T-cell (primary cell): Measurements from ENCODE around the gene FCHSD2. TPM values are rescaled to one million over a fixed set of nuclear protein-coding genes. Genes with fewer than 3 reads are reported as not detected.
A peak's percentile ranks its signal among the peaks of the same experiment; 100 is the strongest.
"Not testable (repeated sequence)": the region's sequence is repeated elsewhere in the genome, so short reads cannot be mapped to it uniquely, and the experiment has no call there.

ENCODE experiments used
- ATAC-seq, 4 experiments: fragments of 200-7000 bp in 3 of 4; fragments of 150-1000 bp in 1 of 4; cut with Tn5 transposase; replicated peaks in 1 of 4; 1 replicate in 3 of 4; 2 replicates in 1 of 4; pipeline ENCODE4 v1.10.0; 2021; ENCODE audit warnings: moderate library complexity in 3 of 4, mild to moderate bottlenecking in 2 of 4, moderate number of reproducible peaks in 1 of 4
- CTCF ChIA-PET, 2 donors: fragments of 300-600 bp; sonication (Branson Sonifier 250); formaldehyde crosslinking; loops; one replicate each; lab custom pipeline; 2022; ENCODE audit warnings: antibody characterized with exemption in 2 of 2; lab: Charles Lee
- POLR2A ChIA-PET, 2 donors: fragments of 300-600 bp; sonication (Branson Sonifier 250); formaldehyde crosslinking; loops; one replicate each; lab custom pipeline; 2022; ENCODE audit warnings: antibody characterized with exemption in 2 of 2; lab: Charles Lee
- DNase-seq, 35 experiments: peaks; one replicate each; pipeline versions ENCODE4 v3.0.0 to v3.0.0-alpha.2; 2013 to 2023
- H3K27ac ChIP-seq: one replicate; pipeline ENCODE4 v1.5.1; 2013; ENCODE audit warnings: low read length
- H3K27me3 ChIP-seq, 2 experiments: replicated peaks in 1 of 2; 1 replicate in 1 of 2; 2 replicates in 1 of 2; pipeline versions ENCODE4 v1.6.1 to v1.7.0; 2013; ENCODE audit warnings: low read length in 1 of 2, mixed read lengths in 1 of 2; ENCODE audit not compliant: control insufficient read depth in 2 of 2, insufficient read depth in 2 of 2; ENCODE audit errors: extremely low read depth in 1 of 2
- H3K36me3 ChIP-seq, 2 donors: 1 replicate in 1 of 2; 2 replicates in 1 of 2; pipeline versions ENCODE4 v1.6.1 to v1.7.0; 2013; ENCODE audit warnings: low read length in 1 of 2; ENCODE audit not compliant: control insufficient read depth in 2 of 2, insufficient read depth in 1 of 2; ENCODE audit errors: extremely low read depth in 1 of 2
- H3K4me1 ChIP-seq, 2 experiments: 1 replicate in 1 of 2; 2 replicates in 1 of 2; pipeline versions ENCODE4 v1.6.1 to v1.7.0; 2013; ENCODE audit warnings: low read length in 2 of 2, mixed read lengths in 1 of 2; ENCODE audit not compliant: insufficient read depth in 2 of 2, control insufficient read depth in 1 of 2; ENCODE audit errors: extremely low read depth in 1 of 2
- H3K4me3 ChIP-seq, 2 donors: 1 replicate in 1 of 2; 2 replicates in 1 of 2; pipeline versions ENCODE4 v1.5.1 to v1.7.0; 2013; ENCODE audit warnings: mild to moderate bottlenecking in 2 of 2, low read length in 1 of 2, moderate library complexity in 1 of 2; ENCODE audit not compliant: control insufficient read depth in 1 of 2; ENCODE audit errors: extremely low read depth in 1 of 2
- H3K9me3 ChIP-seq: 2 replicates; pipeline ENCODE4 v1.7.0; 2013
- H3K27ac Mint-ChIP-seq, 2 donors: one replicate each; pipeline ENCODE4 v1.8.0; 2020 to 2021; ENCODE audit warnings: mild to moderate bottlenecking in 2 of 2, mixed read lengths in 2 of 2
- H3K27me3 Mint-ChIP-seq, 2 donors: one replicate each; pipeline ENCODE4 v1.8.0; 2021 to 2022; ENCODE audit warnings: mixed read lengths in 2 of 2
- H3K36me3 Mint-ChIP-seq: one replicate; pipeline ENCODE4 v1.8.0; 2021; ENCODE audit warnings: mixed read lengths
- H3K4me1 Mint-ChIP-seq, 3 donors: one replicate each; pipeline ENCODE4 v1.8.0; 2020 to 2022; ENCODE audit warnings: mixed read lengths in 3 of 3, mild to moderate bottlenecking in 1 of 3
- H3K4me3 Mint-ChIP-seq, 3 donors: one replicate each; pipeline ENCODE4 v1.8.0; 2020 to 2022; ENCODE audit warnings: mild to moderate bottlenecking in 3 of 3, mixed read lengths in 3 of 3, moderate library complexity in 3 of 3
- H3K9me3 Mint-ChIP-seq, 3 donors: one replicate each; pipeline ENCODE4 v1.8.0; 2020 to 2022; ENCODE audit warnings: mixed read lengths in 3 of 3
- WGBS: methylation state at CpG from one replicate; pipeline ENCODE4 v1.1.5; 2013; ENCODE audit warnings: missing lambda C conversion rate; ENCODE audit not compliant: insufficient coverage; 5-methylcytosine and 5-hydroxymethylcytosine counted together
- total RNA-seq, 35 experiments: library from RNA in 6 of 35; stranded (reverse) in 6 of 35; fragments of 120-200 nt in 1 of 35; gene quantifications; one replicate each; pipeline versions ENCODE4 v1.2.1 to v1.2.4 and lab custom pipeline; 2013 to 2026

FCHSD2 gene
- total RNA-seq, 5 donors from 2014 or later (not counting 1 experiment from before 2014, with no cell fraction given) = 37.0 to 53.8 (median 46.3) TPM

- no peak overlapping the region for H3K4me3 ChIP-seq
- no peaks in the 10 kb centered on the region for H3K27me3 ChIP-seq
- ChIA-PET CTCF (no interaction called here), POLR2A (no interaction called here)
- Mint-ChIP-seq H3K9me3 (no peaks in the 10 kb centered on the region), H3K4me3 (peak overlapping the region; percentile 50 to 61 (median 51)), H3K27ac (peak overlapping the region; percentile 91 to 94), H3K4me1 (peaks cover 41 to 50% (median 42%) of the 10 kb centered on the region in 3 donors), H3K36me3 (peaks cover 4% of the 10 kb centered on the region), H3K27me3 (no peaks in the 10 kb centered on the region)
- H3K27ac ChIP-seq = peak overlapping the region; percentile 31
- H3K36me3 ChIP-seq = no peaks in the 10 kb centered on the region
- ATAC-seq (peak; percentile 55 to 66 (median 60)), DNase-seq (peak in 1 of 35 experiments; percentile 17)
- WGBS = no CpG with 5 or more reads among the region's 1 CpG
- H3K4me1 ChIP-seq = peaks cover 22 to 25% of the 10 kb centered on the region in 2 experiments
- H3K9me3 ChIP-seq = no peaks in the 10 kb centered on the region
Measured at GRCh38 chr11:73034777-73035176, 107.3 kb downstream of the FCHSD2 start.

DNA sequence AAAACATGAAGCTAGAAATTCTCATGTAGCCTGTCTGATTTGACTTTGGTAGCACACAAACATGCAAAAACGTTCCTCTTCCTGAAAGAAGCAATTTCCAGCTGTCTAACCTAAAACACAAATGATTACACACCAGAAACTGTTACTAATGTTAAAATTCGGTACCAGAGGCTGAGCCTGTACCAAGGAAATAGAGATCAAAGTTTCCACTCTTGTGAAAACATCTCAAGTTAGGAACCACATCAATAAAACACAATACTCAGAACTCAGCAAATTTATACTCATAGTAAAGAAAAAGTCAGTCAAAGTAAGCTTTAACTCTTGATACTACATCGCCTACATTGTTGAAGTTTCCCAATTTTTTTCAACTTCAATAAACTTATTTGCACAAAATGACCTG is 107.8 kb downstream of the FCHSD2 start:
- peak overlapping the region; percentile 50 to 61 (median 51) for H3K4me3 Mint-ChIP-seq
- no peaks in the 10 kb centered on the region for H3K27me3 Mint-ChIP-seq
- H3K9me3 Mint-ChIP-seq = no peaks in the 10 kb centered on the region
- H3K27ac Mint-ChIP-seq = peak overlapping the region; percentile 91 to 94
- POLR2A ChIA-PET = no interaction called here
- H3K4me1 Mint-ChIP-seq = peaks cover 46 to 55% (median 47%) of the 10 kb centered on the region in 3 donors
- ATAC-seq = peak; percentile 90 to 99 (median 96)
- peak in 1 of 35 experiments; percentile 53 for DNase-seq
- no CpG with 5 or more reads among the region's 3 CpGs for WGBS
- H3K4me3 ChIP-seq = no peak overlapping the region
- CTCF ChIA-PET = no interaction called here
- H3K4me1 ChIP-seq = peaks cover 25 to 28% of the 10 kb centered on the region in 2 experiments
- peaks cover 6% of the 10 kb centered on the region for H3K36me3 Mint-ChIP-seq
- no peaks in the 10 kb centered on the region for H3K9me3 ChIP-seq
- H3K27ac ChIP-seq = peak overlapping the region; percentile 31
- H3K36me3 ChIP-seq = no peaks in the 10 kb centered on the region
- no peaks in the 10 kb centered on the region for H3K27me3 ChIP-seq

DNA sequence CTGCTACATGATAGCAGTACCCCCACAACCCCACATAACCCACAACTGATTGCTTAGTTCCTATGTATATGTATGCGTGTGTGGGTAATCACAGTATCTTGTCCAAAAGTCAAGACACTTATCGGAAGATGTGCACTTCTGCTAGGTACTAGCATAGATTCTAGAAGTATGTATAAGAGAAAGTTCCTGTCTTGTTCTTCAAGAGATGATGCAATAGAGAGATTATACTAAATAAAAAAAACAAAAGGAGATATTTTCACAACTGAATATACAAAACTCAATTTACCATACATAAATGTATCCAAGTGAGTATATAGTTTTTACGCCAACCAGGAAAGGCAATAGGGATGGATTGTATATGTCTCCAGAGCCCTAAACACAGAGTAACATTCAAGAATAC is 112.0 kb downstream of the FCHSD2 start:
- Mint-ChIP-seq H3K4me1 (peaks cover 35 to 54% (median 41%) of the 10 kb centered on the region in 3 donors), H3K27ac (no peak overlapping the region), H3K27me3 (no peaks in the 10 kb centered on the region), H3K36me3 (peaks cover 39% of the 10 kb centered on the region), H3K9me3 (peaks cover 8 to 34% (median 11%) of the 10 kb centered on the region in 3 donors), H3K4me3 (no peak overlapping the region)
- ATAC-seq (no peak), DNase-seq (no peak)
- peaks cover 0 to 5% of the 10 kb centered on the region in 2 donors for H3K36me3 ChIP-seq
- peaks cover 24 to 28% of the 10 kb centered on the region in 2 experiments for H3K4me1 ChIP-seq
- no CpG with 5 or more reads among the region's 3 CpGs for WGBS
- no peak overlapping the region for H3K4me3 ChIP-seq
- CTCF ChIA-PET = no interaction called here
- no peak overlapping the region for H3K27ac ChIP-seq
- H3K27me3 ChIP-seq = no peaks in the 10 kb centered on the region
- peaks cover 2% of the 10 kb centered on the region for H3K9me3 ChIP-seq
- POLR2A ChIA-PET = no interaction called here

DNA sequence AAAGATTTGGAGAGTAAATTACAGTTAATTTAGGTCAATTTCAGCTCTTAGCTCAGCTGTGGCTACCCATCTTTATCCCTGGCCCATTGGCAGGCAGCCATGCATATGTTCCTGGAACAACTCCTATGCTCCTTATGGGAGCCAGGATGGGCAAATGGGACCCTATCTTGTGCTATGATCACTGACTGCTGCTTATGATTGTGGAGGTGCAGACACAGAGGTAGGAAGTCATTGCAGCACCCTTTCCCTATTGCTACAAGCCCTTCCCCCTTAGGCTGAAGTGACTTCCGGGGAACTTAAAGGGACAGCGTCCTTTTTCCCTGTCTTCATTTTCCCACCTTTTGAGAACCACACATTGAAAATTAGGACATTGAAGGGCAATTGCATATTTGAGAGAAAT is 112.7 kb downstream of the FCHSD2 start:
- Histone ChIP-seq H3K27ac (no peak overlapping the region), H3K4me3 (peak overlapping the region in 1 of 2 donors; percentile 15), H3K4me1 (peaks cover 21% of the 10 kb centered on the region in 2 experiments), H3K27me3 (no peaks in the 10 kb centered on the region), H3K9me3 (peaks cover 2% of the 10 kb centered on the region), H3K36me3 (peaks cover 0 to 5% of the 10 kb centered on the region in 2 donors)
- WGBS = no CpG with 5 or more reads among the region's 2 CpGs
- H3K36me3 Mint-ChIP-seq = peaks cover 46% of the 10 kb centered on the region
- ChIA-PET POLR2A (no interaction called here), CTCF (interaction anchor here in 1 of 2 donors (0.5 kb wide), 1 partner anchor 47 kb away, joined by 5 read pairs; no protein-coding TSS in a partner anchor)
- no peaks in the 10 kb centered on the region for H3K27me3 Mint-ChIP-seq
- H3K4me1 Mint-ChIP-seq = peaks cover 28 to 46% (median 34%) of the 10 kb centered on the region in 3 donors
- peak overlapping the region; percentile 34 to 44 for H3K27ac Mint-ChIP-seq
- DNase-seq = no peak
- no peak for ATAC-seq
- peaks cover 15 to 42% (median 19%) of the 10 kb centered on the region in 3 donors for H3K9me3 Mint-ChIP-seq
- H3K4me3 Mint-ChIP-seq = no peak overlapping the region

DNA sequence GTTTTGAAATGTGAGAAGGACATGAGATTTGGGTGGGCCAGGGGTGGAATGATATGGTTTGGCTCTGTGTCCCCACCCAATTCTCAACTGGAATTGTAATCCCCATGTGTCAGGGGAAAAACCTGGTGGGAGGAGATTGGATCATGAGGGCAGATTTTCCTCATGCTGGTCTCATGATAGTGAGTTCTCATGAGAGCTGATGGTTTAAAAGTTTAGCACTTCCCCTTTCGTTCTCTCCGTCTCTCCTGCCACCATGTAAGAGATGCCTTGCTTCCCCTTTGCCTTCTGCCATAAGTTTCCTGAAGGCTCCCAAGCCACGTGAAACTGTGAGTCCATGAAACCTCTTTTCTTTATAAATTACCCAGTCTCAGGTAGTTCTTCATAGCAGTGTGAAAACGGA is 113.5 kb downstream of the FCHSD2 start:
- H3K27ac ChIP-seq = no peak overlapping the region
- DNase-seq = no peak

GRCh38 chr11:73027840-73028239 is 114.3 kb downstream of the FCHSD2 start:
- H3K36me3 Mint-ChIP-seq = peaks cover 61% of the 10 kb centered on the region
- ATAC-seq, CTCF ChIA-PET, H3K4me3 ChIP-seq, POLR2A ChIA-PET, H3K27me3 ChIP-seq, H3K27ac ChIP-seq, H3K4me3 Mint-ChIP-seq, H3K36me3 ChIP-seq, H3K27me3 Mint-ChIP-seq, H3K27ac Mint-ChIP-seq, DNase-seq: not testable (repeated sequence)
- H3K9me3 Mint-ChIP-seq = peaks cover 22 to 57% (median 26%) of the 10 kb centered on the region in 3 donors
- peaks cover 17 to 33% (median 22%) of the 10 kb centered on the region in 3 donors for H3K4me1 Mint-ChIP-seq
- Histone ChIP-seq H3K4me1 (peaks cover 10 to 13% of the 10 kb centered on the region in 2 experiments), H3K9me3 (peaks cover 10% of the 10 kb centered on the region)
- WGBS = 100% methylated on average over 1 of the region's 2 CpGs

More for the DNA sequence above, 113.5 kb downstream of the FCHSD2 start:
- Mint-ChIP-seq H3K9me3 (peaks cover 22 to 49% (median 25%) of the 10 kb centered on the region in 3 donors), H3K27me3 (no peaks in the 10 kb centered on the region), H3K27ac (no peak overlapping the region), H3K4me3 (no peak overlapping the region), H3K4me1 (peaks cover 23 to 41% (median 30%) of the 10 kb centered on the region in 3 donors), H3K36me3 (peaks cover 54% of the 10 kb centered on the region)
- no peak for ATAC-seq
- Histone ChIP-seq H3K9me3 (peaks cover 8% of the 10 kb centered on the region), H3K4me1 (peaks cover 16 to 18% of the 10 kb centered on the region in 2 experiments), H3K36me3 (peaks cover 0 to 5% of the 10 kb centered on the region in 2 donors), H3K4me3 (no peak overlapping the region), H3K27me3 (no peaks in the 10 kb centered on the region)
- POLR2A ChIA-PET = no interaction called here
- CTCF ChIA-PET = no interaction called here
- 100% methylated on average over 1 of the region's 4 CpGs for WGBS
